Endothelial cell of umbilical vein (primary cell): Measurements from ENCODE around the gene ASIC1. TPM values are rescaled to one million over a fixed set of nuclear protein-coding genes. Genes with fewer than 3 reads are reported as not detected.

ENCODE experiments used
- BruUV-seq: library from RNA; stranded (reverse); fragments of 400-500 nt; replicated peaks from 2 replicates; lab custom pipeline; 2021; lab: Mats Ljungman, UMichigan
- CTCF ChIA-PET: fragments of 300-600, 350-600 bp; sonication (Branson Sonifier 250); formaldehyde crosslinking; loops from one replicate; lab custom pipeline; 2021; ENCODE audit warnings: antibody characterized with exemption, inconsistent platforms; lab: Charles Lee
- POLR2A ChIA-PET: fragments of 300-600, 350-600 bp; sonication (Branson Sonifier 250); formaldehyde crosslinking; loops from one replicate; lab custom pipeline; 2021; ENCODE audit warnings: antibody characterized with exemption, inconsistent platforms; lab: Charles Lee
- DNase-seq: peaks from one replicate; pipeline ENCODE4 v3.0.0-alpha.2; 2011; ENCODE audit warnings: low read depth, low spot score
- FAIRE-seq: peaks from 2 replicates; lab custom pipeline; 2011; peaks lifted over from hg19 to GRCh38; lab: Jason Lieb, UNC
- H2AFZ ChIP-seq: 2 replicates; pipeline ENCODE4 v1.6.0; 2012; ENCODE audit warnings: low read depth, low read length, control low read depth, inconsistent platforms
- H3K27ac ChIP-seq: 2 replicates; pipeline ENCODE4 v1.5.1; 2011; ENCODE audit warnings: low read depth, mild to moderate bottlenecking, control low read depth, low read length, moderate library complexity; ENCODE audit not compliant: insufficient read depth
- H3K27me3 ChIP-seq, 2 experiments: 2 replicates each; pipeline versions ENCODE4 v1.6.0 to v1.6.1; 2011; ENCODE audit warnings: low read length in 2 of 2, mixed read lengths in 1 of 2; ENCODE audit not compliant: control insufficient read depth in 2 of 2, insufficient read depth in 2 of 2
- H3K36me3 ChIP-seq, 2 experiments: 2 replicates in 1 of 2; 3 replicates in 1 of 2; pipeline ENCODE4 v1.5.1; 2011; ENCODE audit warnings: low read length in 2 of 2, mild to moderate bottlenecking in 1 of 2, moderate library complexity in 1 of 2; ENCODE audit not compliant: control insufficient read depth in 2 of 2, insufficient read depth in 2 of 2; ENCODE audit errors: extremely low read depth in 1 of 2
- H3K4me1 ChIP-seq: 3 replicates; pipeline ENCODE4 v1.5.1; 2011; ENCODE audit warnings: mild to moderate bottlenecking, low read length; ENCODE audit not compliant: control insufficient read depth, insufficient read depth; ENCODE audit errors: extremely low read depth
- H3K4me2 ChIP-seq: 2 replicates; pipeline ENCODE4 v1.6.1; 2011; ENCODE audit warnings: low read length, control low read depth, mixed read lengths; ENCODE audit not compliant: insufficient read depth
- H3K4me3 ChIP-seq, 3 experiments: fragments of 200-600 bp in 1 of 3; sonication (generic), shearing (Covaris generic) in 1 of 3; replicated peaks in 1 of 3; 2 replicates each; pipeline ENCODE4 v1.5.1; 2011 to 2016; ENCODE audit warnings: control low read depth in 3 of 3, low read length in 3 of 3, mild to moderate bottlenecking in 2 of 3, inconsistent platforms in 1 of 3, low read depth in 1 of 3, moderate library complexity in 1 of 3; ENCODE audit not compliant: insufficient read depth in 1 of 3
- H3K79me2 ChIP-seq: 2 replicates; pipeline ENCODE4 v1.6.0; 2012; ENCODE audit warnings: low read length, inconsistent platforms; ENCODE audit not compliant: control insufficient read depth, insufficient read depth
- H3K9ac ChIP-seq: replicated peaks from 2 replicates; pipeline ENCODE3; 2011; ENCODE audit warnings: low read length, control low read depth; ENCODE audit not compliant: insufficient read depth; ENCODE audit errors: extremely low read depth
- H3K9me1 ChIP-seq: replicated peaks from 3 replicates; pipeline ENCODE4 v1.6.0; 2011; ENCODE audit warnings: mild to moderate bottlenecking, low read length; ENCODE audit not compliant: control insufficient read depth, insufficient read depth; ENCODE audit errors: extremely low read depth
- H3K9me3 ChIP-seq: replicated peaks from 2 replicates; pipeline ENCODE4 v1.5.1; 2012; ENCODE audit warnings: low read length, inconsistent platforms; ENCODE audit not compliant: control insufficient read depth, insufficient read depth
- H4K20me1 ChIP-seq: replicated peaks from 2 replicates; pipeline ENCODE3; 2011; ENCODE audit warnings: mild to moderate bottlenecking, low read length; ENCODE audit not compliant: control insufficient read depth, insufficient read depth; ENCODE audit errors: extremely low read depth
- CTCF ChIP-seq, 2 donors: IDR thresholded peaks; 1 replicate in 1 of 2; 2 replicates in 1 of 2; pipeline ENCODE4 v1.5.1; 2011; ENCODE audit warnings: low read length in 2 of 2, mild to moderate bottlenecking in 2 of 2, moderate library complexity in 2 of 2, control low read depth in 1 of 2, inconsistent platforms in 1 of 2, low read depth in 1 of 2; ENCODE audit not compliant: insufficient read depth in 1 of 2; ENCODE audit errors: extremely low read depth in 1 of 2
- EZH2 ChIP-seq: IDR thresholded peaks from 2 replicates; pipeline ENCODE4 v1.6.1; 2012; ENCODE audit warnings: borderline replicate concordance, low read depth, mild to moderate bottlenecking, moderate library complexity, low read length, inconsistent platforms; ENCODE audit not compliant: severe bottlenecking
- FOS ChIP-seq: IDR thresholded peaks from 2 replicates; pipeline ENCODE4 v1.6.1; 2011; ENCODE audit warnings: mild to moderate bottlenecking, low read length, moderate library complexity, borderline replicate concordance; ENCODE audit not compliant: insufficient read depth
- GATA2 ChIP-seq: IDR thresholded peaks from 2 replicates; pipeline ENCODE4 v1.7.0; 2011; ENCODE audit warnings: low read depth, mild to moderate bottlenecking, moderate library complexity, mixed read lengths, low read length; ENCODE audit not compliant: insufficient read length, insufficient read depth
- JUN ChIP-seq: IDR thresholded peaks from 2 replicates; pipeline ENCODE4 v1.6.1; 2011; ENCODE audit warnings: borderline replicate concordance, low read depth; ENCODE audit not compliant: insufficient read length, insufficient read depth
- MAX ChIP-seq: IDR thresholded peaks from 2 replicates; pipeline ENCODE4 v1.6.1; 2011; ENCODE audit not compliant: insufficient read depth, insufficient read length
- MYC ChIP-seq: IDR thresholded peaks from one replicate; pipeline ENCODE4 v1.6.1; 2011; ENCODE audit warnings: mild to moderate bottlenecking, low read depth, low read length
- POLR2A ChIP-seq: IDR thresholded peaks from 2 replicates; pipeline ENCODE4 v1.6.1; 2012; ENCODE audit warnings: low read depth, mild to moderate bottlenecking, control low read depth, low read length
- POLR2AphosphoS5 ChIP-seq: IDR thresholded peaks from 2 replicates; pipeline ENCODE4 v1.6.1; 2012; ENCODE audit warnings: low read depth, mild to moderate bottlenecking, control low read depth, low read length, moderate library complexity; ENCODE audit not compliant: insufficient read depth
- dilution Hi-C: fragments of 300-500 bp; cut with MboI; formaldehyde crosslinking; loops from one replicate; pipeline ENCODE4 v1.15.0; 2019; ENCODE audit warnings: low sequenced_read_pairs; ENCODE audit not compliant: extremely low pct_ligation_motif_present
- intact Hi-C: fragments of 100-400 bp; cut with micrococcal nuclease; formaldehyde crosslinking; loops from one replicate; pipeline ENCODE4 v1.10.0; 2022
- polyA plus RNA-seq, 4 experiments: library from polyadenylated mRNA; depleted of rRNA in 3 of 4; stranded (reverse) in 3 of 4; unstranded in 1 of 4; fragments of >200 nt; gene quantifications; 2 replicates each; pipeline versions ENCODE4 v1.2.1 to v1.2.3, GENCODE V29; 2011 to 2012; ENCODE audit warnings: missing spikeins in 1 of 4
- total RNA-seq: library from RNA; stranded (reverse); gene quantifications from 2 replicates; pipeline ENCODE4 v1.2.3, GENCODE V29; 2021

ASIC1 gene
- total and polyA plus RNA-seq, 2 donors (not counting 3 experiments of a cell fraction or from before 2014, with no cell fraction given), result 0.53 to 0.66 TPM

GRCh38 chr12:50017641-50018040 lies 39.8 kb upstream of the ASIC1 start:
- H4K20me1 ChIP-seq, result no peaks in the 10 kb centered on the region
- H3K4me2 ChIP-seq, result peak overlapping the region; percentile 34
- intact Hi-C loops, result no loop called here
- H3K9ac ChIP-seq, result no peak overlapping the region
- ChIA-PET CTCF (interaction anchor here (1.0 to 2.0 kb wide), 8 partner anchors 8 to 67 kb away, joined by 3 to 8 read pairs (median 5); partner anchors contain the start of gene SMARCD1), POLR2A (no interaction called here)
- no peak for DNase-seq
- no peaks in the 10 kb centered on the region for H3K36me3 ChIP-seq
- no peak overlapping the region for H3K27ac ChIP-seq
- TF ChIP-seq MAX (no peak), POLR2A (no peak), FOS (no peak), EZH2 (no peak), POLR2AphosphoS5 (no peak), CTCF (IDR thresholded peaks at IDR 0.05; ENCODE audit: extremely low read depth in 1 of 2, insufficient read depth in 1 of 2, low read depth in 1 of 2, low read length in 2 of 2) (no peak), JUN (no peak), MYC (no peak), GATA2 (no peak)
- H2AFZ ChIP-seq, result no peak overlapping the region
- FAIRE-seq, result no peak
- H3K4me1 ChIP-seq, result peaks cover 7% of the 10 kb centered on the region
- dilution Hi-C loops, result no loop called here
- peaks cover 81% of the 10 kb centered on the region for H3K79me2 ChIP-seq
- H3K4me3 ChIP-seq, result no peak overlapping the region
- no TSS peak for BruUV-seq
- H3K9me3 ChIP-seq, result no peaks in the 10 kb centered on the region
- no peaks in the 10 kb centered on the region for H3K9me1 ChIP-seq
- no peaks in the 10 kb centered on the region for H3K27me3 ChIP-seq
